H9 (cell line): Measurements from ENCODE around the gene FANCE. TPM values are rescaled to one million over a fixed set of nuclear protein-coding genes. Genes with fewer than 3 reads are reported as not detected.

Source experiments
- DNase-seq: peaks from one replicate; pipeline ENCODE4 v3.0.0-alpha.2; 2017
- H2AFZ ChIP-seq: one replicate; pipeline ENCODE4 v1.6.1; 2013; ENCODE audit warnings: mild to moderate bottlenecking, low read length, control low read depth, moderate library complexity
- H2AK5ac ChIP-seq: 2 replicates; pipeline ENCODE4 v1.6.1; 2013; ENCODE audit warnings: low read length, control low read depth, mixed read lengths; ENCODE audit not compliant: insufficient read length
- H2BK120ac ChIP-seq: one replicate; pipeline ENCODE4 v1.6.1; 2013; ENCODE audit warnings: low read depth, mild to moderate bottlenecking, low read length, control low read depth, inconsistent platforms; ENCODE audit not compliant: poor library complexity, severe bottlenecking
- H2BK12ac ChIP-seq: 2 replicates; pipeline ENCODE4 v1.6.1; 2013; ENCODE audit warnings: low read length, control low read depth, mixed read lengths, low read depth; ENCODE audit not compliant: insufficient read length
- H2BK15ac ChIP-seq: 2 replicates; pipeline ENCODE4 v1.6.1; 2013; ENCODE audit warnings: low read depth, low read length, control low read depth
- H2BK20ac ChIP-seq: one replicate; pipeline ENCODE4 v1.6.1; 2013; ENCODE audit warnings: low read depth, mild to moderate bottlenecking, low read length, control low read depth, inconsistent platforms; ENCODE audit not compliant: poor library complexity, severe bottlenecking
- H2BK5ac ChIP-seq: 2 replicates; pipeline ENCODE4 v1.6.1; 2013; ENCODE audit warnings: low read length, control low read depth, mixed read lengths; ENCODE audit not compliant: insufficient read length
- H3K14ac ChIP-seq: 2 replicates; pipeline ENCODE4 v1.6.1; 2013; ENCODE audit warnings: low read length, control low read depth; ENCODE audit not compliant: insufficient read depth
- H3K18ac ChIP-seq: 2 replicates; pipeline ENCODE4 v1.6.1; 2013; ENCODE audit warnings: low read depth, mild to moderate bottlenecking, mixed read lengths, low read length, control low read depth; ENCODE audit not compliant: insufficient read length
- H3K23ac ChIP-seq: 2 replicates; pipeline ENCODE4 v1.6.1; 2013; ENCODE audit warnings: low read length, control low read depth, mixed read lengths, low read depth; ENCODE audit not compliant: insufficient read length
- H3K23me2 ChIP-seq: 2 replicates; pipeline ENCODE4 v1.6.1; 2013; ENCODE audit warnings: low read depth, mild to moderate bottlenecking, mixed read lengths, low read length, control low read depth; ENCODE audit not compliant: insufficient read length, poor library complexity, severe bottlenecking
- H3K27ac ChIP-seq: 2 replicates; pipeline ENCODE4 v1.5.1; 2013; ENCODE audit warnings: low read length, control low read depth, mixed read lengths, low read depth; ENCODE audit not compliant: insufficient read length
- H3K27me3 ChIP-seq: 2 replicates; pipeline ENCODE4 v1.6.1; 2013; ENCODE audit warnings: low read length, control low read depth, inconsistent platforms; ENCODE audit not compliant: insufficient read depth
- H3K4ac ChIP-seq: 2 replicates; pipeline ENCODE4 v1.6.1; 2013; ENCODE audit warnings: low read depth, mild to moderate bottlenecking, control low read depth, inconsistent platforms, low read length, moderate library complexity
- H3K4me1 ChIP-seq: 2 replicates; pipeline ENCODE4 v1.6.1; 2013; ENCODE audit warnings: low read length, control low read depth, inconsistent platforms; ENCODE audit not compliant: insufficient read depth
- H3K4me2 ChIP-seq: 2 replicates; pipeline ENCODE4 v1.6.1; 2013; ENCODE audit warnings: low read length, control low read depth, mixed read lengths; ENCODE audit not compliant: insufficient read length, insufficient read depth
- H3K56ac ChIP-seq: 2 replicates; pipeline ENCODE4 v1.6.1; 2013; ENCODE audit warnings: low read depth, mild to moderate bottlenecking, mixed read lengths, low read length, control low read depth; ENCODE audit not compliant: insufficient read length
- H3K79me1 ChIP-seq: 2 replicates; pipeline ENCODE4 v1.6.1; 2013; ENCODE audit warnings: low read depth, mild to moderate bottlenecking, moderate library complexity, low read length, control low read depth, inconsistent platforms; ENCODE audit not compliant: insufficient read depth, poor library complexity, severe bottlenecking
- H3K79me2 ChIP-seq: 2 replicates; pipeline ENCODE4 v1.6.1; 2013; ENCODE audit warnings: low read length, control low read depth, inconsistent platforms; ENCODE audit not compliant: insufficient read depth
- H3K9ac ChIP-seq: 2 replicates; pipeline ENCODE4 v1.6.1; 2013; ENCODE audit warnings: low read length, control low read depth, mixed read lengths; ENCODE audit not compliant: insufficient read length; ENCODE audit errors: extremely low read depth
- H3K9me3 ChIP-seq: one replicate; pipeline ENCODE4 v1.6.1; 2013; ENCODE audit warnings: low read depth, low read length, inconsistent platforms; ENCODE audit not compliant: control insufficient read depth
- H3T11ph ChIP-seq: one replicate; pipeline ENCODE4 v1.6.1; 2013; ENCODE audit warnings: mild to moderate bottlenecking, low read length, control low read depth, inconsistent platforms
- H4K20me1 ChIP-seq: one replicate; pipeline ENCODE4 v1.6.1; 2013; ENCODE audit not compliant: control insufficient read depth, insufficient read length, insufficient read depth
- H4K5ac ChIP-seq: 2 replicates; pipeline ENCODE4 v1.6.1; 2013; ENCODE audit warnings: low read depth, mild to moderate bottlenecking, mixed read lengths, low read length, control low read depth; ENCODE audit not compliant: insufficient read length
- H4K8ac ChIP-seq: replicated peaks from 2 replicates; pipeline ENCODE4 v1.6.1; 2013; ENCODE audit warnings: low read length, control low read depth, mixed read lengths, low read depth; ENCODE audit not compliant: insufficient read length
- H4K91ac ChIP-seq: 2 replicates; pipeline ENCODE4 v1.6.1; 2013; ENCODE audit warnings: low read depth, mild to moderate bottlenecking, moderate library complexity, mixed read lengths, low read length, control low read depth; ENCODE audit not compliant: insufficient read length
- H3K27ac Mint-ChIP-seq, 3 experiments: 2 replicates in 2 of 3; 3 replicates in 1 of 3; pipeline ENCODE4 v1.8.0; 2020 to 2021; ENCODE audit warnings: mixed read lengths in 3 of 3, mild to moderate bottlenecking in 1 of 3, moderate library complexity in 1 of 3
- H3K27me3 Mint-ChIP-seq: 2 replicates; pipeline ENCODE4 v1.8.0; 2021; ENCODE audit warnings: low read depth, mild to moderate bottlenecking, moderate library complexity, mixed read lengths
- H3K36me3 Mint-ChIP-seq, 3 experiments: 2 replicates in 2 of 3; 3 replicates in 1 of 3; pipeline ENCODE4 v1.8.0; 2020 to 2021; ENCODE audit warnings: low read depth in 3 of 3, mixed read lengths in 3 of 3; ENCODE audit not compliant: insufficient read depth in 1 of 3
- H3K4me1 Mint-ChIP-seq, 2 experiments: 2 replicates each; pipeline ENCODE4 v1.8.0; 2020; ENCODE audit warnings: mixed read lengths in 2 of 2
- H3K4me3 Mint-ChIP-seq, 2 experiments: 2 replicates in 1 of 2; 3 replicates in 1 of 2; pipeline ENCODE4 v1.8.0; 2020 to 2021; ENCODE audit warnings: mild to moderate bottlenecking in 2 of 2, mixed read lengths in 2 of 2, moderate library complexity in 1 of 2
- H3K9me3 Mint-ChIP-seq, 2 experiments: 2 replicates in 1 of 2; 3 replicates in 1 of 2; pipeline ENCODE4 v1.8.0; 2020; ENCODE audit warnings: mild to moderate bottlenecking in 2 of 2, mixed read lengths in 2 of 2, moderate library complexity in 1 of 2
- WGBS: extraction: QIAGEN DNeasy Blood & Tissue Kit; methylation state at CpG from one replicate; pipeline ENCODE4 v1.1.7; 2013; ENCODE audit warnings: missing lambda C conversion rate, low lambda C conversion rate, mixed read lengths; ENCODE audit not compliant: insufficient read length; ENCODE audit errors: extremely low coverage; 5-methylcytosine and 5-hydroxymethylcytosine counted together
- total RNA-seq: library from RNA; stranded (reverse); gene quantifications from 2 replicates; pipeline ENCODE4 v1.2.1, GENCODE V29; 2021
- TF ChIP-seq, protein P1 (sequence below): fragments of 200-600 bp; sonication (generic); conservative IDR thresholded peaks from 3 replicates; pipeline ENCODE4 v1.8.0; 2021; ENCODE audit warnings: antibody characterized with exemption, mild to moderate bottlenecking

FANCE gene
- total RNA-seq, 1 experiment from 2014 or later, result 8.4 TPM

- peaks cover 1% of the 10 kb centered on the region; the same call in 1 of the 2 replicates for H3K27me3 Mint-ChIP-seq
Observed at GRCh38 chr6:35474942-35475570, 22.9 kb downstream of the FANCE start.

More at GRCh38 chr6:35474942-35475570, 22.9 kb downstream of the FANCE start:
- no peak overlapping the region for H2BK15ac ChIP-seq
- H3K79me2 ChIP-seq, result peaks cover under 1% of the 10 kb centered on the region; the same call in 1 of the 2 replicates
- no peak overlapping the region for H4K91ac ChIP-seq
- H3K27me3 ChIP-seq, result no peaks in the 10 kb centered on the region
- no peak overlapping the region for H3K4ac ChIP-seq
- peaks cover 4% of the 10 kb centered on the region for H3K23me2 ChIP-seq
- H2BK5ac ChIP-seq, result no peak overlapping the region
- no peak overlapping the region for H3K9ac ChIP-seq
- H2BK12ac ChIP-seq, result no peak overlapping the region
- Mint-ChIP-seq H3K4me1 (peaks cover 18 to 35% of the 10 kb centered on the region in 2 experiments), H3K4me3 (no peak overlapping the region; a peak in 1 of 5 replicates), H3K9me3 (0 out of 5 replicates have a peak, but pooled peaks cover 0 to 2% of the 10 kb centered on the region in 2 experiments), H3K36me3 (peaks cover 31 to 77% (median 68%) of the 10 kb centered on the region in 3 experiments), H3K27ac (peak overlapping the region in 2 of 3 experiments; percentile 34 to 42; a peak in 2 of 7 replicates)
- H2BK20ac ChIP-seq, result no peak overlapping the region
- no peaks in the 10 kb centered on the region for H3K79me1 ChIP-seq
- no peak overlapping the region for H2AK5ac ChIP-seq
- H4K20me1 ChIP-seq, result no peaks in the 10 kb centered on the region
- no peak overlapping the region for H3K56ac ChIP-seq
- no peak overlapping the region for H3T11ph ChIP-seq
- no peak for DNase-seq
- H3K9me3 ChIP-seq, result no peaks in the 10 kb centered on the region
- WGBS, result no CpG with 5 or more reads among the region's 20 CpGs
- no peak overlapping the region for H3K27ac ChIP-seq
- 0 out of 2 replicates have a peak, but pooled peaks cover 3% of the 10 kb centered on the region for H3K4me1 ChIP-seq
- no peak overlapping the region for H3K4me2 ChIP-seq
- H4K8ac ChIP-seq, result no peak overlapping the region
- H2BK120ac ChIP-seq, result no peak overlapping the region
- H3K23ac ChIP-seq, result no peak overlapping the region
- no peak overlapping the region for H4K5ac ChIP-seq
- TF ChIP-seq, protein P1, sequence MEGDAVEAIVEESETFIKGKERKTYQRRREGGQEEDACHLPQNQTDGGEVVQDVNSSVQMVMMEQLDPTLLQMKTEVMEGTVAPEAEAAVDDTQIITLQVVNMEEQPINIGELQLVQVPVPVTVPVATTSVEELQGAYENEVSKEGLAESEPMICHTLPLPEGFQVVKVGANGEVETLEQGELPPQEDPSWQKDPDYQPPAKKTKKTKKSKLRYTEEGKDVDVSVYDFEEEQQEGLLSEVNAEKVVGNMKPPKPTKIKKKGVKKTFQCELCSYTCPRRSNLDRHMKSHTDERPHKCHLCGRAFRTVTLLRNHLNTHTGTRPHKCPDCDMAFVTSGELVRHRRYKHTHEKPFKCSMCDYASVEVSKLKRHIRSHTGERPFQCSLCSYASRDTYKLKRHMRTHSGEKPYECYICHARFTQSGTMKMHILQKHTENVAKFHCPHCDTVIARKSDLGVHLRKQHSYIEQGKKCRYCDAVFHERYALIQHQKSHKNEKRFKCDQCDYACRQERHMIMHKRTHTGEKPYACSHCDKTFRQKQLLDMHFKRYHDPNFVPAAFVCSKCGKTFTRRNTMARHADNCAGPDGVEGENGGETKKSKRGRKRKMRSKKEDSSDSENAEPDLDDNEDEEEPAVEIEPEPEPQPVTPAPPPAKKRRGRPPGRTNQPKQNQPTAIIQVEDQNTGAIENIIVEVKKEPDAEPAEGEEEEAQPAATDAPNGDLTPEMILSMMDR, result no peak
- H3K18ac ChIP-seq, result no peak overlapping the region
- no peak overlapping the region for H3K14ac ChIP-seq
- H2AFZ ChIP-seq, result no peak overlapping the region
